C4-2B (cell line): ENCODE data around the gene TFDP1.

Experiments used
- CTCF ChIP-seq: fragments of 450-650 bp; conservative IDR thresholded peaks from 2 replicates; pipeline ENCODE4 v1.5.1; 2017; ENCODE audit warnings: mild to moderate bottlenecking
- ZFX ChIP-seq: fragments of 450-650 bp; IDR thresholded peaks from 2 replicates; pipeline ENCODE4 v1.6.1; 2017

GRCh38 chr13:113649212-113649611 is 64.7 kb downstream of the TFDP1 start:
- no peak for TF ChIP-seq CTCF
- no peak for TF ChIP-seq ZFX
